ENCODE data around the gene TNK1.

DNA sequence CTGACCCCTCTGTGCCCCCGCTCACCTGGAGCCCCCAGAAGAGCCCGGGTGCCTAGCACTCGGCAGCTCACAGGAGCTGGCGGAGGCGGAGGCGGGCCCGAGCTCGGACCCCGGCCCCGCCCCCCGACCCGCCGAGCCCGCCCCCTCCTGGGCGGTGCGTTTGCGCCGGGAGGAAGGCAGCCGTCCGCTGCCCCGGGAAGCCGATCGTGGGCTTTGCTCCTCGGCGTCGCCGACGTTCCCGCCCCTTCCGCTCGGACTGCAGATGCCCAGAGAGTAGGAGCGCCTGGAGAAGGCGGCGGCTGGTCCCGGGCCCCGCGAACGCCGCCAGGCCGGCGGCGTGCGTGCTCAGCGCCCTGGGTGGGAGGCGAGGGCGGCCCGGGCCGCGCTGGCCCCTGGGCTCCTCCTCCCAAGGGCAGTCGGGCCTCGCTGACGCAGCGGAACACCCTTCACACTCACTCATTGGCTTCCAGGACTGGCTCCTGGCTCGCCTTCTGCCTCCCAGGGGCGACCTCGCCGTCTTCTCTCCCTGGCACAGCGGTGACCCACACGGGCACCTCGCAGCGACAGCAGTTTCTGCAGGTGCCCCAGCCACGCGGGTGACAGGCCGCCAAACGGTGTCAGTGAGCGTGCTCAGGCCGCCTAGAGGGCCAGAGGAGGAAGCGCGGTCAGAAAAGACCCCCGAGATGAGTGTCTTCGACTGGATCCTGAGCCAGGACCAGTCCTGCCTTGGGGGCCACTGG is 13.7 kb downstream of the TNK1 start, which contains the start of gene PLSCR3:
- TF ChIP-seq, protein P1, sequence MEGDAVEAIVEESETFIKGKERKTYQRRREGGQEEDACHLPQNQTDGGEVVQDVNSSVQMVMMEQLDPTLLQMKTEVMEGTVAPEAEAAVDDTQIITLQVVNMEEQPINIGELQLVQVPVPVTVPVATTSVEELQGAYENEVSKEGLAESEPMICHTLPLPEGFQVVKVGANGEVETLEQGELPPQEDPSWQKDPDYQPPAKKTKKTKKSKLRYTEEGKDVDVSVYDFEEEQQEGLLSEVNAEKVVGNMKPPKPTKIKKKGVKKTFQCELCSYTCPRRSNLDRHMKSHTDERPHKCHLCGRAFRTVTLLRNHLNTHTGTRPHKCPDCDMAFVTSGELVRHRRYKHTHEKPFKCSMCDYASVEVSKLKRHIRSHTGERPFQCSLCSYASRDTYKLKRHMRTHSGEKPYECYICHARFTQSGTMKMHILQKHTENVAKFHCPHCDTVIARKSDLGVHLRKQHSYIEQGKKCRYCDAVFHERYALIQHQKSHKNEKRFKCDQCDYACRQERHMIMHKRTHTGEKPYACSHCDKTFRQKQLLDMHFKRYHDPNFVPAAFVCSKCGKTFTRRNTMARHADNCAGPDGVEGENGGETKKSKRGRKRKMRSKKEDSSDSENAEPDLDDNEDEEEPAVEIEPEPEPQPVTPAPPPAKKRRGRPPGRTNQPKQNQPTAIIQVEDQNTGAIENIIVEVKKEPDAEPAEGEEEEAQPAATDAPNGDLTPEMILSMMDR (IDR thresholded peaks at IDR 0.05), result no peak
- TF ChIP-seq POLR2A (IDR thresholded peaks at IDR 0.05), result peak in 1 of 2 donors; percentile 89
